IMR-90 (cell line): ENCODE results near the gene TMPRSS11B. TPM values are rescaled to one million over a fixed set of nuclear protein-coding genes. Genes with fewer than 3 reads are reported as not detected.

ENCODE experiments used
- ATAC-seq: fragments of 200-7000 bp; cut with Tn5 transposase; 2 replicates; pipeline ENCODE4 v1.9.1; 2020; ENCODE audit warnings: low read depth, mild to moderate bottlenecking, moderate library complexity
- BruUV-seq: library from RNA; stranded (reverse); fragments of 400-500 nt; replicated peaks from 2 replicates; lab custom pipeline; 2021; lab: Mats Ljungman, UMichigan
- CTCF ChIA-PET: fragments of 300-600 bp; formaldehyde crosslinking; extraction: SDS; loops from one replicate; lab custom pipeline; 2021; ENCODE audit warnings: antibody characterized with exemption; lab: Yijun Ruan, JAX
- POLR2A ChIA-PET: fragments of 300-600 bp; sonication (Branson Sonifier 250); formaldehyde crosslinking; loops from one replicate; lab custom pipeline; 2022; ENCODE audit warnings: antibody characterized with exemption; ENCODE audit not compliant: unreplicated experiment; lab: Charles Lee
- DNase-seq: peaks from one replicate; pipeline ENCODE4 v3.0.0; 2013
- H2AFZ ChIP-seq: replicated peaks from 2 replicates; pipeline ENCODE3; 2013; ENCODE audit warnings: low read length, mild to moderate bottlenecking; ENCODE audit not compliant: poor library complexity
- H2AK5ac ChIP-seq: 2 replicates; pipeline ENCODE4 v1.6.1; 2013; ENCODE audit warnings: low read depth, low read length, inconsistent platforms
- H2AK9ac ChIP-seq: replicated peaks from 2 replicates; pipeline ENCODE3; 2013; ENCODE audit warnings: mild to moderate bottlenecking, low read depth, low read length, moderate library complexity; ENCODE audit not compliant: poor library complexity
- H2BK120ac ChIP-seq: 2 replicates; pipeline ENCODE4 v1.6.1; 2013; ENCODE audit warnings: low read depth, low read length, inconsistent platforms
- H2BK15ac ChIP-seq: 3 replicates; pipeline ENCODE4 v1.6.1; 2013; ENCODE audit warnings: low read depth, low read length, inconsistent platforms
- H2BK20ac ChIP-seq: 2 replicates; pipeline ENCODE4 v1.6.1; 2013; ENCODE audit warnings: low read depth, mild to moderate bottlenecking, inconsistent platforms, low read length, moderate library complexity
- H2BK5ac ChIP-seq: 2 replicates; pipeline ENCODE4 v1.6.1; 2013; ENCODE audit warnings: mild to moderate bottlenecking, low read depth, low read length, inconsistent platforms; ENCODE audit not compliant: poor library complexity, severe bottlenecking
- H3K14ac ChIP-seq: replicated peaks from 2 replicates; pipeline ENCODE4 v1.6.1; 2013; ENCODE audit warnings: low read depth, low read length, inconsistent platforms
- H3K18ac ChIP-seq: 2 replicates; pipeline ENCODE4 v1.6.1; 2013; ENCODE audit warnings: low read depth, low read length, control low read depth
- H3K23ac ChIP-seq: 2 replicates; pipeline ENCODE4 v1.6.1; 2013; ENCODE audit warnings: low read depth, low read length, inconsistent platforms
- H3K27ac ChIP-seq: 2 replicates; pipeline ENCODE4 v1.5.1; 2013; ENCODE audit warnings: mild to moderate bottlenecking, control low read depth, low read length; ENCODE audit not compliant: insufficient read depth
- H3K27me3 ChIP-seq: 2 replicates; pipeline ENCODE4 v1.6.1; 2013; ENCODE audit warnings: low read length; ENCODE audit not compliant: control insufficient read depth, insufficient read depth
- H3K36me3 ChIP-seq: 2 replicates; pipeline ENCODE4 v1.6.1; 2013; ENCODE audit warnings: low read length, mixed read lengths; ENCODE audit not compliant: control insufficient read depth, insufficient read depth
- H3K4ac ChIP-seq: 2 replicates; pipeline ENCODE4 v1.6.1; 2013; ENCODE audit warnings: low read depth, low read length, inconsistent platforms
- H3K4me1 ChIP-seq: 2 replicates; pipeline ENCODE4 v1.6.1; 2013; ENCODE audit warnings: low read length, mixed read lengths; ENCODE audit not compliant: control insufficient read depth, insufficient read depth
- H3K4me2 ChIP-seq: 2 replicates; pipeline ENCODE4 v1.6.1; 2013; ENCODE audit warnings: low read depth, mild to moderate bottlenecking, control low read depth, low read length, moderate library complexity
- H3K4me3 ChIP-seq: 2 replicates; pipeline ENCODE4 v1.5.1; 2013; ENCODE audit warnings: low read depth, mild to moderate bottlenecking, control low read depth, low read length, moderate library complexity; ENCODE audit not compliant: insufficient read depth
- H3K56ac ChIP-seq: 2 replicates; pipeline ENCODE4 v1.6.1; 2013; ENCODE audit warnings: low read length, inconsistent platforms; ENCODE audit not compliant: insufficient read depth; ENCODE audit errors: extremely low read depth
- H3K79me1 ChIP-seq, 2 experiments: 2 replicates each; pipeline ENCODE4 v1.6.1; 2013; ENCODE audit warnings: low read length in 2 of 2, inconsistent platforms in 1 of 2, low read depth in 1 of 2
- H3K9ac ChIP-seq: 2 replicates; pipeline ENCODE4 v1.6.1; 2013; ENCODE audit warnings: low read depth, low read length, control low read depth
- H3K9me1 ChIP-seq: 2 replicates; pipeline ENCODE4 v1.6.1; 2013; ENCODE audit warnings: low read length, inconsistent platforms; ENCODE audit not compliant: insufficient read depth
- H3K9me3 ChIP-seq: 2 replicates; pipeline ENCODE4 v1.6.1; 2013; ENCODE audit warnings: low read length; ENCODE audit not compliant: control insufficient read depth, insufficient read depth
- H4K20me1 ChIP-seq: 2 replicates; pipeline ENCODE4 v1.6.1; 2013; ENCODE audit warnings: low read length, inconsistent platforms; ENCODE audit not compliant: insufficient read depth
- H4K5ac ChIP-seq: 2 replicates; pipeline ENCODE4 v1.6.1; 2013; ENCODE audit warnings: mild to moderate bottlenecking, low read depth, low read length, control low read depth
- H4K8ac ChIP-seq, 2 experiments: 2 replicates each; pipeline ENCODE4 v1.6.1; 2013; ENCODE audit warnings: low read depth in 2 of 2, low read length in 2 of 2, control low read depth in 1 of 2, inconsistent platforms in 1 of 2
- H4K91ac ChIP-seq: 2 replicates; pipeline ENCODE4 v1.6.1; 2013; ENCODE audit warnings: low read depth, low read length, inconsistent platforms; ENCODE audit not compliant: insufficient read depth
- BHLHE40 ChIP-seq: fragments of 150-350 bp; IDR thresholded peaks from 2 replicates; pipeline ENCODE4 v1.6.1; 2016; ENCODE audit warnings: mild to moderate bottlenecking, low read depth, low read length
- CEBPB ChIP-seq: IDR thresholded peaks from 2 replicates; pipeline ENCODE4 v1.6.1; 2012; ENCODE audit warnings: low read depth, low read length, improper control_type of control experiment
- CHD1 ChIP-seq: IDR thresholded peaks from 2 replicates; pipeline ENCODE4 v1.6.1; 2012; ENCODE audit warnings: low read depth, low read length, improper control_type of control experiment
- ELK1 ChIP-seq: fragments of 150-350 bp; IDR thresholded peaks from 2 replicates; pipeline ENCODE4 v1.6.1; 2016; ENCODE audit warnings: low read depth, mild to moderate bottlenecking, low read length, moderate library complexity, borderline replicate concordance
- FOS ChIP-seq: fragments of 150-350 bp; IDR thresholded peaks from 2 replicates; pipeline ENCODE4 v1.6.1; 2016; ENCODE audit warnings: low read depth, low read length
- MAFK ChIP-seq: IDR thresholded peaks from 2 replicates; pipeline ENCODE4 v1.6.1; 2012; ENCODE audit warnings: low read depth, low read length, improper control_type of control experiment
- MAZ ChIP-seq: IDR thresholded peaks from 2 replicates; pipeline ENCODE4 v1.6.1; 2012; ENCODE audit warnings: low read depth, mild to moderate bottlenecking, low read length, improper control_type of control experiment, moderate library complexity, borderline replicate concordance
- MXI1 ChIP-seq: IDR thresholded peaks from 2 replicates; pipeline ENCODE4 v1.6.1; 2012; ENCODE audit warnings: low read depth, mild to moderate bottlenecking, low read length, moderate library complexity, borderline replicate concordance
- NFE2L2 ChIP-seq: fragments of 150-350 bp; IDR thresholded peaks from 2 replicates; pipeline ENCODE4 v1.6.1; 2016; ENCODE audit warnings: low read depth, mild to moderate bottlenecking, low read length
- POLR2A ChIP-seq: IDR thresholded peaks from 2 replicates; pipeline ENCODE4 v1.6.1; 2012; ENCODE audit warnings: mild to moderate bottlenecking, low read depth, low read length
- RAD21 ChIP-seq: IDR thresholded peaks from 2 replicates; pipeline ENCODE4 v1.6.1; 2012; ENCODE audit warnings: low read length, improper control_type of control experiment
- RCOR1 ChIP-seq: IDR thresholded peaks from 2 replicates; pipeline ENCODE4 v1.6.1; 2012; ENCODE audit warnings: mild to moderate bottlenecking, low read length, improper control_type of control experiment; ENCODE audit not compliant: insufficient replicate concordance
- RFX5 ChIP-seq: IDR thresholded peaks from 2 replicates; pipeline ENCODE4 v1.8.0; 2012; ENCODE audit warnings: low read depth, mild to moderate bottlenecking, low read length, moderate library complexity
- SMC3 ChIP-seq: fragments of 150-350 bp; IDR thresholded peaks from 2 replicates; pipeline ENCODE4 v1.6.1; 2016; ENCODE audit warnings: low read depth, mild to moderate bottlenecking, antibody characterized with exemption, low read length, moderate library complexity
- USF2 ChIP-seq: fragments of 150-350 bp; IDR thresholded peaks from 2 replicates; pipeline ENCODE4 v1.6.1; 2017; ENCODE audit warnings: mild to moderate bottlenecking, antibody characterized with exemption, low read length, low read depth
- WGBS, 2 experiments: methylation state at CpG; one replicate each; pipeline versions ENCODE4 v1.1.5 to v1.1.7; 2013; ENCODE audit warnings: missing lambda C conversion rate in 2 of 2; ENCODE audit not compliant: insufficient read length in 1 of 2; ENCODE audit errors: extremely low coverage in 2 of 2; 5-methylcytosine and 5-hydroxymethylcytosine counted together
- dilution Hi-C: fragments of 300-500 bp; cut with HindIII; formaldehyde crosslinking; loops from one replicate; pipeline ENCODE4 v1.14.3; 2018; ENCODE audit warnings: low sequenced_read_pairs; ENCODE audit not compliant: unreplicated experiment
- in situ Hi-C: fragments of 300-500 bp; cut with MboI; formaldehyde crosslinking; loops from 3 replicates; pipeline ENCODE4 v1.14.3; 2019; ENCODE audit warnings: low sequenced_read_pairs, inconsistent platforms, mixed read lengths
- intact Hi-C: fragments of 100-400 bp; cut with micrococcal nuclease; formaldehyde crosslinking; loops from 2 replicates; pipeline ENCODE4 v1.10.0; 2022
- polyA plus RNA-seq, 3 experiments: library from polyadenylated mRNA; depleted of rRNA; stranded (reverse); fragments of >200 nt; gene quantifications; 2 replicates each; pipeline ENCODE4 v1.2.3, GENCODE V29; 2012; ENCODE audit warnings: low replicate concordance in 1 of 3
- total RNA-seq: library from RNA; depleted of rRNA; stranded (reverse); fragments of >200 nt; gene quantifications from 2 replicates; pipeline ENCODE4 v1.2.3, GENCODE V29; 2012
- TF ChIP-seq, protein P1 (sequence below): conservative IDR thresholded peaks from 2 replicates; pipeline ENCODE4 v1.5.1; 2012; ENCODE audit warnings: mild to moderate bottlenecking, low read depth, low read length, improper control_type of control experiment

The TMPRSS11B gene
- total and polyA plus RNA-seq, 2 of the 4 experiments (the other 2 are of a cell fraction), result not detected

DNA sequence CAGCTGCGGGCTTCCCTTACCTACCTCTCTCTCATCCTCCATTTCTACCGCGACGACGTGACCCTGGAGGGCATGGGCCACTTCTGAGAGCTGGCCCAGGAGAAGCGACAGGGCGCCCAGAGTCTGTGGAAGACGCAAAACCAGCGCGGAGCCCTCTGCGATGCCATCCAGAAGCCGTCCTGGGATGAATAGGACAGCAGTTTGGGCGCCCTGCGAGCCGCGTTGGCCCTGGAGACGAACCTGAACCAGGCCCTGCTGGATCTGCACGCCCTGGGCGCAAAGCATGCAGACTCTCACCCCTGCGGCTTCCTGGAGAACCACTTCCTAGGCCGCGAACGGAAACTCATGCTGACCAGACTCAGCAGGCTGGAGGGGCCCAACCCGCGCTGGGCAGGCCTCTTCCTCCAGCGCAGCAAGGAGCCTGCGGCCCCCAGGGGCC, 63.1 kb downstream of the TMPRSS11B start:
- ChIA-PET CTCF (no interaction called here), POLR2A (no interaction called here)
- WGBS, 2 experiments, result 74% methylated on average over 11 of the region's 27 CpGs; no CpG with 5 or more reads in 1 of the 2 experiments
- Histone ChIP-seq H2AK5ac (no peak overlapping the region), H2BK20ac (no peak overlapping the region), H4K5ac (no peak overlapping the region), H3K27me3 (no peaks in the 10 kb centered on the region), H3K23ac (no peak overlapping the region), H3K4me1 (no peaks in the 10 kb centered on the region), H3K27ac (no peak overlapping the region), H3K14ac (no peak overlapping the region), H3K36me3 (no peaks in the 10 kb centered on the region), H3K4me3 (no peak overlapping the region), H3K9ac (no peak overlapping the region), H4K20me1 (no peaks in the 10 kb centered on the region), H3K18ac (no peak overlapping the region), H2BK120ac (no peak overlapping the region), H4K8ac (no peak overlapping the region), H2AK9ac (no peak overlapping the region), H2BK15ac (no peak overlapping the region), H2BK5ac (no peak overlapping the region), H3K4me2 (no peak overlapping the region), H4K91ac (no peak overlapping the region), H3K56ac (no peak overlapping the region), H3K9me3 (no peaks in the 10 kb centered on the region), H3K79me1 (no peaks in the 10 kb centered on the region), H3K9me1 (no peaks in the 10 kb centered on the region), H2AFZ (no peak overlapping the region), H3K4ac (no peak overlapping the region)
- intact Hi-C loops (no loop called here), in situ Hi-C loops (no loop called here), dilution Hi-C loops (no loop called here)
- DNase-seq, result no peak
- BruUV-seq, result no TSS peak
- TF ChIP-seq SMC3 (no peak), RAD21 (no peak), NFE2L2 (no peak), MAZ (no peak), MXI1 (no peak), ELK1 (no peak), CEBPB (no peak), USF2 (no peak), BHLHE40 (no peak), RCOR1 (no peak), RFX5 (no peak), CHD1 (no peak), FOS (no peak), MAFK (no peak), POLR2A (no peak)
- TF ChIP-seq, protein P1, sequence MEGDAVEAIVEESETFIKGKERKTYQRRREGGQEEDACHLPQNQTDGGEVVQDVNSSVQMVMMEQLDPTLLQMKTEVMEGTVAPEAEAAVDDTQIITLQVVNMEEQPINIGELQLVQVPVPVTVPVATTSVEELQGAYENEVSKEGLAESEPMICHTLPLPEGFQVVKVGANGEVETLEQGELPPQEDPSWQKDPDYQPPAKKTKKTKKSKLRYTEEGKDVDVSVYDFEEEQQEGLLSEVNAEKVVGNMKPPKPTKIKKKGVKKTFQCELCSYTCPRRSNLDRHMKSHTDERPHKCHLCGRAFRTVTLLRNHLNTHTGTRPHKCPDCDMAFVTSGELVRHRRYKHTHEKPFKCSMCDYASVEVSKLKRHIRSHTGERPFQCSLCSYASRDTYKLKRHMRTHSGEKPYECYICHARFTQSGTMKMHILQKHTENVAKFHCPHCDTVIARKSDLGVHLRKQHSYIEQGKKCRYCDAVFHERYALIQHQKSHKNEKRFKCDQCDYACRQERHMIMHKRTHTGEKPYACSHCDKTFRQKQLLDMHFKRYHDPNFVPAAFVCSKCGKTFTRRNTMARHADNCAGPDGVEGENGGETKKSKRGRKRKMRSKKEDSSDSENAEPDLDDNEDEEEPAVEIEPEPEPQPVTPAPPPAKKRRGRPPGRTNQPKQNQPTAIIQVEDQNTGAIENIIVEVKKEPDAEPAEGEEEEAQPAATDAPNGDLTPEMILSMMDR, result no peak
- ATAC-seq, result no peak
